ENCODE results near the gene UPP1. TPM values are rescaled to one million over a fixed set of nuclear protein-coding genes. Genes with fewer than 3 reads are reported as not detected.
"Not testable (repeated sequence)": the region's sequence is repeated elsewhere in the genome, so short reads cannot be mapped to it uniquely, and the experiment has no call there.

The UPP1 gene
- total RNA-seq, 1 experiment from 2014 or later, result 75.4 TPM

GRCh38 chr7:48147078-48147591, 58.1 kb downstream of the UPP1 start:
- H3K27ac Mint-ChIP-seq (ENCODE audit: unreplicated experiment), result no peak overlapping the region

GRCh38 chr7:48147690-48148089, 58.6 kb downstream of the UPP1 start:
- H3K36me3 Mint-ChIP-seq (ENCODE audit: insufficient read depth, unreplicated experiment); H3K27ac Mint-ChIP-seq (ENCODE audit: unreplicated experiment); intact Hi-C loops (cut with micrococcal nuclease; ENCODE audit: unreplicated experiment); DNase-seq; H3K27me3 Mint-ChIP-seq (ENCODE audit: unreplicated experiment); H3K9me3 Mint-ChIP-seq (ENCODE audit: low read depth, unreplicated experiment); H3K4me3 Mint-ChIP-seq (ENCODE audit: low read depth, unreplicated experiment); BruUV-seq (replicated peaks): not testable (repeated sequence)
- CTCF ChIA-PET, result interaction anchor here (1.2 to 1.3 kb wide), 2 partner anchors 20 to 203 kb away, joined by 3 to 4 read pairs; no protein-coding TSS in a partner anchor
- peaks cover 58% of the 10 kb centered on the region for H3K4me1 Mint-ChIP-seq (ENCODE audit: low read depth, unreplicated experiment)

More at GRCh38 chr7:48147078-48147591, 58.1 kb downstream of the UPP1 start:
- no peak for DNase-seq
- Mint-ChIP-seq H3K4me3 (ENCODE audit: low read depth, unreplicated experiment) (no peak overlapping the region), H3K4me1 (ENCODE audit: low read depth, unreplicated experiment) (peaks cover 58% of the 10 kb centered on the region), H3K36me3 (ENCODE audit: insufficient read depth, unreplicated experiment) (no peaks in the 10 kb centered on the region), H3K27me3 (ENCODE audit: unreplicated experiment) (no peaks in the 10 kb centered on the region), H3K9me3 (ENCODE audit: low read depth, unreplicated experiment) (peaks cover 2% of the 10 kb centered on the region)
- no TSS peak for BruUV-seq (replicated peaks)
- CTCF ChIA-PET, result interaction anchor here (1.2 to 1.3 kb wide), 2 partner anchors 21 to 202 kb away, joined by 3 to 4 read pairs; no protein-coding TSS in a partner anchor
- no peak for TF ChIP-seq CTCF (IDR thresholded peaks at IDR 0.05; ENCODE audit: unreplicated experiment)
- intact Hi-C loops (cut with micrococcal nuclease; ENCODE audit: unreplicated experiment), result no loop called here

- no peak for DNase-seq
- Mint-ChIP-seq H3K27me3 (ENCODE audit: unreplicated experiment) (no peaks in the 10 kb centered on the region), H3K4me3 (ENCODE audit: low read depth, unreplicated experiment) (no peak overlapping the region), H3K36me3 (ENCODE audit: insufficient read depth, unreplicated experiment) (no peaks in the 10 kb centered on the region), H3K27ac (ENCODE audit: unreplicated experiment) (peak overlapping the region; percentile 8), H3K4me1 (ENCODE audit: low read depth, unreplicated experiment) (peaks cover 57% of the 10 kb centered on the region), H3K9me3 (ENCODE audit: low read depth, unreplicated experiment) (peaks cover 3% of the 10 kb centered on the region)
- CTCF ChIA-PET, result interaction anchor here (1.3 kb wide), 1 partner anchor 19 kb away, joined by 4 read pairs; no protein-coding TSS in a partner anchor
- BruUV-seq (replicated peaks), result no TSS peak
- TF ChIP-seq CTCF (IDR thresholded peaks at IDR 0.05; ENCODE audit: unreplicated experiment), result no peak
- intact Hi-C loops (cut with micrococcal nuclease; ENCODE audit: unreplicated experiment), result no loop called here
Measured at GRCh38 chr7:48148311-48148710, 59.2 kb downstream of the UPP1 start.

- no peaks in the 10 kb centered on the region for H3K27me3 Mint-ChIP-seq (ENCODE audit: unreplicated experiment)
- CTCF ChIA-PET, result no interaction called here
- peak overlapping the region; percentile 7 for H3K27ac Mint-ChIP-seq (ENCODE audit: unreplicated experiment)
- TF ChIP-seq CTCF (IDR thresholded peaks at IDR 0.05; ENCODE audit: unreplicated experiment), result no peak
- H3K9me3 Mint-ChIP-seq (ENCODE audit: low read depth, unreplicated experiment), result peaks cover 5% of the 10 kb centered on the region
- intact Hi-C loops (cut with micrococcal nuclease; ENCODE audit: unreplicated experiment), result no loop called here
- H3K4me3 Mint-ChIP-seq (ENCODE audit: low read depth, unreplicated experiment), result no peak overlapping the region
- no peaks in the 10 kb centered on the region for H3K36me3 Mint-ChIP-seq (ENCODE audit: insufficient read depth, unreplicated experiment)
- BruUV-seq (replicated peaks), result no TSS peak
- peaks cover 50% of the 10 kb centered on the region for H3K4me1 Mint-ChIP-seq (ENCODE audit: low read depth, unreplicated experiment)
- DNase-seq, result no peak
Measured at GRCh38 chr7:48149058-48149457, 60.0 kb downstream of the UPP1 start.

GRCh38 chr7:48150086-48150485, 61.0 kb downstream of the UPP1 start:
- no peak for DNase-seq
- no peaks in the 10 kb centered on the region for H3K27me3 Mint-ChIP-seq (ENCODE audit: unreplicated experiment)
- no TSS peak for BruUV-seq (replicated peaks)
- H3K36me3 Mint-ChIP-seq (ENCODE audit: insufficient read depth, unreplicated experiment), result no peaks in the 10 kb centered on the region
- peaks cover 5% of the 10 kb centered on the region for H3K9me3 Mint-ChIP-seq (ENCODE audit: low read depth, unreplicated experiment)
- H3K4me1 Mint-ChIP-seq (ENCODE audit: low read depth, unreplicated experiment), result peaks cover 40% of the 10 kb centered on the region
- H3K4me3 Mint-ChIP-seq (ENCODE audit: low read depth, unreplicated experiment), result no peak overlapping the region
- intact Hi-C loops (cut with micrococcal nuclease; ENCODE audit: unreplicated experiment), result loop anchor here (5.0 kb wide), 2 partner anchors 158 to 303 kb away; no protein-coding TSS in a partner anchor
- no peak for TF ChIP-seq CTCF (IDR thresholded peaks at IDR 0.05; ENCODE audit: unreplicated experiment)
- no peak overlapping the region for H3K27ac Mint-ChIP-seq (ENCODE audit: unreplicated experiment)
- CTCF ChIA-PET, result no interaction called here

Measured in Calu3 (cell line).